H1 (cell line): ENCODE data around the gene NAALADL1. TPM values are rescaled to one million over a fixed set of nuclear protein-coding genes. Genes with fewer than 3 reads are reported as not detected.

ENCODE experiments used
- BRCA1 ChIP-seq: IDR thresholded peaks from 2 replicates; pipeline ENCODE4 v1.6.1; 2012; ENCODE audit warnings: low read depth, low read length, improper control_type of control experiment
- CHD2 ChIP-seq: IDR thresholded peaks from 2 replicates; pipeline ENCODE4 v1.6.1; 2012; ENCODE audit warnings: low read length, improper control_type of control experiment
- MAFK ChIP-seq: IDR thresholded peaks from 2 replicates; pipeline ENCODE4 v1.6.1; 2012; ENCODE audit warnings: low read depth, mild to moderate bottlenecking, improper control_type of control experiment, low read length
- RBBP5 ChIP-seq: IDR thresholded peaks from 2 replicates; pipeline ENCODE4 v1.7.1; 2012; ENCODE audit warnings: low read depth, mild to moderate bottlenecking, inconsistent platforms, low read length, moderate library complexity, borderline replicate concordance
- SP1 ChIP-seq: IDR thresholded peaks from 2 replicates; pipeline ENCODE4 v1.6.1; 2011; ENCODE audit warnings: low read depth, low read length
- polyA plus RNA-seq, 7 experiments: library from polyadenylated mRNA; depleted of rRNA in 3 of 7; stranded (reverse) in 5 of 7; unstranded in 2 of 7; fragments of >200 nt in 5 of 7; fragments of 200-250 nt in 2 of 7; gene quantifications; 1 replicate in 5 of 7; 2 replicates in 1 of 7; 4 replicates in 1 of 7; pipeline versions ENCODE4 v1.2.1 to v1.2.3, GENCODE V29; 2011 to 2013; ENCODE audit warnings: missing spikeins in 2 of 7, mixed read lengths in 2 of 7
- total RNA-seq: library from RNA; stranded (reverse); fragmentation: NEBNext Ultra II Directional; extraction: Animal tissue kit (Norgen Biotek cat#: 25700); gene quantifications from 2 replicates; pipeline ENCODE4 v1.2.1, GENCODE V29; 2021

NAALADL1 gene
- total and polyA plus RNA-seq, 2 of the 8 experiments (the other 6 are each of a cell fraction or from before 2014, with no cell fraction given): 7.5 to 9.9 TPM

DNA sequence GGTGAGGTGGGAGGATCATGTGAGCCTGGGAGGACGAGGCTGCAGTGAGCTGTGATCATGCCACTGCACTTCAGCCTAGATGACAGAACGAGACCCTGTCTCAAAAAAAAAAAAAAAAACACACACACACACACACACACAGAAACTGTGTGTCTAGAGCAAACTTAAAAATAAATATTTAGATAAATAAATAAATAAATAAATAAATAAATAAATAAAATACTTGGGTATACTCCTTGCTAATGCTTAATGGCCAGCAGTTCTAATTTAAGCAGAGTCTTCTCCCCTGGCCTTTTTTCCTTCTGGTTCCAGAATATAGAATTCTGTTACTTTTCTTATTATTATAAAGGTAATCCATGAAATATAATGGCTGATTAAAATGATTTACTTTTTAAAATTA, 49.5 kb downstream of the NAALADL1 start (continued):
- TF ChIP-seq RBBP5 (no peak), BRCA1 (no peak), SP1 (no peak), MAFK (no peak), CHD2 (no peak)
